GF-D8 (cell line): ENCODE measurements around the gene PLCB1.
"Not testable (repeated sequence)": the region's sequence is repeated elsewhere in the genome, so short reads cannot be mapped to it uniquely, and the experiment has no call there.

ENCODE experiments used
- DNase-seq: peaks from one replicate; lab custom pipeline; 2025; lab: John Stamatoyannopoulos, UW

Gene PLCB1

DNA sequence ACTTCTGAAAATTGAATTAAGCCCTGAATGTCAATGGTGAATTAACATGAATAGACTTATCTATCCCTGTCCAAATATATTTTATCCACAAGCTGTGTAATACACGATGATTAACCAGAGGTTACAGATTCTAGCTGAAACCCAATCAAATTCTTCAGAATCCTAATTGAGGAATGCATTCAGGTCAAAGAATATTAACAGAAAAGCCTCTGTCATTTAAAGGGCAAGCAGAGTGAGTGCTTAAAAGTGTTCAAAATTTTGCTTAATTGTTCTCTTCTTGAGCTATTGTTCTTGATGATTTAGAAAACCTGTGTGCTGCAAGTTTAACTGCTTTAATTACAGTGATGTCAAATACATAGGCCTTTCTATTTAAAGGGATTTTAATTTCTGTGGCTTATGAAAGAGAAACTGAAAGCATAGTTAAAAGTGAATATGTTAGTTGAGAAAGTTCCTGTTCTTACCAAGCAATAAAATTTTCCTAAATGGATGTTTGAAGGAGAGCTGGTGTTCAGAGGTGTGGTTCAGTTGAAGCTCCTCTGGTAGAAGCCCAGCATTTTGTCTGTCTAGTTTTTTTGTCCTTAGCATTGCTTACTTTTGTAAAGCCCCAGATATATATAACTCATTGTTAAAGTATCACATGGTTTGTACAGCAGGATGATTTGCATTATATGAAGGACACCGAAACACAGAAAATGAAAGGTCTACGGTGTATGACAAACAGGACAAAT is 470.5 kb downstream of the PLCB1 start:
- no peak for DNase-seq

DNA sequence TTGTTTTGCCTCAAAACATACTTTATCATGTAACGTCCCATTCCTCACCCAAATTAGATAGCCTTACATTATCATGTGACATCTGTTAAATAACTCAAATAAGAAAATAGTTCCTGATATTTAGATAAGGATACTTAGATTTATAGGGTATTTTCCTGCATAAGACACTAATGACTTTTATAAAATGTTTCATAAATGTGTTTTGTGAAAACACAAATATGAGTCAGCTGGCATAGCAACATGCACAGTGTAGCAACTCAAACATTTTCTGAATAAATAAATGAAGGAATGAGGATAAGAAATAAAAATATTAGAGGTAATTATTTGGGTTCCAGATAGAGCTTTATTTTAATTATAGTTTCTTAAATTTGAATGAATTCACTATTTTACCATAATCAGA is 476.4 kb downstream of the PLCB1 start:
- DNase-seq = no peak

DNA sequence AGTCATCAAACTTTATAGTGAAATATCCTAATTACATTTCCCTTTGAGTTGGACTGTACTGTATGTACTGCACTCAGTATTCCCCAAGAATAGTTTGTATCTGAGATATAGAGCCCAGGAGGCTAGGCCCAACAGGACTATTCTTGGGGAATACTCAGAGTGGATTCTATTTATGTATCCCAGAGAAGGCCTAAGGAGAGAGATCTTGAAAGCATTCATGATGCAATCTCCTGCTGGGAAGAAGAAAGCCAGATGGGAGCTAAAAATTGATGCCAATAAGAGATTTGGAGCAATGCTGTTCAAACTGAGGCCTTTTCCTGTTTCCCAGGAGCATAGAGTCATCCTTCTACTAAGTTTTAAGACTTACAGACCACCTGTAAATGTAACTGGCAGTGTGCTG is 484.7 kb downstream of the PLCB1 start:
- no peak for DNase-seq

DNA sequence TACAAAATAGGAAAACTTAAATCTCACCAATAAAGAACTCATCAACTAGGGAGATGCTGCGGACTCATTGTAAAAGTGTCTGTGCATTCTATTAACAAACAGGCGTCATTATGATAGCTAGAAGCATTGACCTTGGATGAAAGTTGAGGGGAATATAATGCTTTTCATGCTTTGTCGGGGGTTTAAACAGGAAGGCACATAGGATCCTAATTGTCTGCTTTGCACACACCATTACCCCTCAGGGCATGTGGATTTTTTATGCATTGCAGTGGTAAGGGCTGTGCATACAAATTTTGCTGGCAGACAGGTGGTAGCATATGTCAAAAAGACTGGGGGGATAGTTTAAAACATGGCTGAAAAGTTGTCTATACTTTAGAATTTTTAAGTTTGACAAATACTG is 488.9 kb downstream of the PLCB1 start:
- DNase-seq = no peak

DNA sequence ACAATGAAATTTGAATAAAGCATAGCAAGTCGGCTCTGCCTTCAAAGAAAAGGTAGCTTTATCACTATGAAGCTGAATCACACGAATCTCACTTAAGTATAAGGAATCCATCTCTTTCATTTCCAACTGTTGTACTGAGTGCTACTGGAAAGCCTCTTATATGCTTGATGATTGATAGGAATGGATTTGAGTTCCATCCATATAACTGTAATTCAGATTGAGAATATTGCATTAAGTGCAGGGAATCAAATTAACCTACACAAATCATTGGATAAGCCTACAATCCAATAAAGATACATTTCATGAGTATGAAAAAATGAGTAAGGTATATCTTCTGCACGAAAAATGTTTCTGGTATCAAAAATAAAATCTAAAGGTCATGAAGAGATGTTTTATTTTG is 492.0 kb downstream of the PLCB1 start:
- DNase-seq = no peak

DNA sequence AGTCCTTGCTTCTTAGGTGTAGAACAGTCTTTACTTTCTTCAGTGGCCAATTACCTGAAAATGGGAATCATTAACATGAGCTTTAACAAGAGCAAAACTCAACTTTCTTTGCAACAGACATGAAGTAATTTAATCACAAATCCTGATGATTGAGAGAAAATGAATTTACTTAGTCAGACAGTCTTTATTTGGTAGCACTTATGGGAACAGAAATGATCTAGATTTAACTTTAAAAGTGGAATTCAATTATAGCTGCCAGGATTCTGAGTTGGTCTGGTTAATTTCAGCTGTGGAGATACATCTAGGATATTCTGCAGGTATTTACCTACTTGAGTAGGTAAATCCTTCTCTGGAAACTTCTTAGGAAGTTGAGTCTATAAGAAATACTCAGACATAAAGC is 492.6 kb downstream of the PLCB1 start:
- no peak for DNase-seq

DNA sequence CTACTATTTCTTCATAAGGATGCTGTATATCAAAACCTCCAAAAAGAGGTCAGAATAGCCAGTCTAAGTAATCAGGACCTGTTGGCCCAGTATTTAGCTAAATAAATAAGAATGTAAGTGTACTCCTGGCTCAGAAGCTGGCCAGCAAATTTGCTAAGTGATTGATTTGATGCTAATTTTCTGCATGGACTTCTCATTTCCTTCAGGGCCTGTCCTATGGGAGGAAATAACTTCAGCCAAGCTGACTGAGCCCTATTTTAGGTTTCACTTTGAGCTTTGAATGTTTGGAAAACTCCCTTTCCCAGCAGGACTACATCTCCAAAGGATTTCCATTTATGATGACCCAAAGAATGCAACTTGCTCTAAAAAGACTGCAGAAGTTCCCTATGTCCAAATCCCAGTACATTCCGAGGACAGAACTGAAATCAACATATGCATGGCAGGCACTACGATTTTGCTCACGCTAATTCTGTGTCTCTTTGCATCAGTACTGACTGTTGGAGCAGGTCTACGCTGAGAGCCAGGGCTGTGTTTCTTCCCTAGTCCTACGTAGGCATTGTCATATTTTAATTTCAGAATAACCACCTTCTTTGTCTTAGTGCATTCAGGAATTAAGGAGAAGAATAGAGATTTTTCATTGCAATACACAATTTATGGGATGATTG is 495.4 kb downstream of the PLCB1 start:
- no peak for DNase-seq

DNA sequence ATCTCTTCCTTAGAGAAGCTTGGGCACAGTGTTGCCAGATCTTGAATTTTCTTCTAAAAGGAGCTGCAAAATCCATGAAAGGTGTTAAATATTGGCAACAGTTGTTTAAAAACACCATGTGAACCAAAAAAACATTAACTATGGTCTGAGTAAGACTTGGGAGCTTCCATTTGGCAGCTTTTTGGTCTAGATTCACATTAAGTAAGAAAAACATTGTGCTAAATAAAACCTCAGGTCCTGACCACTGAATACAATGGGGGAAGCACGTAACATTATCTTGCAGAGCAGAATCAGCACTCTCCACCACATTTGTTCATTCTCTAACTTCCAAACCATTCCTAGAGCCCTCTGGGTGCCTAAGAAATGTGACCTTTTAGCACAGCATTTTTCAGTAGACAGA is 499.2 kb downstream of the PLCB1 start:
- DNase-seq = no peak

DNA sequence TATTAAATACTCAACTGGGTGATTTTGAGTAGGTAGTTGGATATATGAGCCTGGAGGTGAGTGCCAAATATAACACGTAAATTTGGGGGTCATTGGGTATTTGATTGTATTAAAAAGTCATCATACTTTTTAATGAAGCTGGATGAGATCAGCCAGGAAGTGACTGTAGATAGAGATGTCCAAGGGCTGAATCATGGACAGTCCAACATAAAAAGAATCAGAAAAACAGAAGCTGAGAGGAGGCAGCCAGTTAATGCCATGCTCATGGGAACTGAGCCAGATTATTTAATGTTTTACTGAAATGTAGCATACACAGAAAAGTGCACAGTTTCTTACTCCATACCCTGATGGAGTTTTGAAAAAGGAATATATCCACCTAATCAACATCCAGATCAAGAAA is 501.3 kb downstream of the PLCB1 start:
- no peak for DNase-seq

DNA sequence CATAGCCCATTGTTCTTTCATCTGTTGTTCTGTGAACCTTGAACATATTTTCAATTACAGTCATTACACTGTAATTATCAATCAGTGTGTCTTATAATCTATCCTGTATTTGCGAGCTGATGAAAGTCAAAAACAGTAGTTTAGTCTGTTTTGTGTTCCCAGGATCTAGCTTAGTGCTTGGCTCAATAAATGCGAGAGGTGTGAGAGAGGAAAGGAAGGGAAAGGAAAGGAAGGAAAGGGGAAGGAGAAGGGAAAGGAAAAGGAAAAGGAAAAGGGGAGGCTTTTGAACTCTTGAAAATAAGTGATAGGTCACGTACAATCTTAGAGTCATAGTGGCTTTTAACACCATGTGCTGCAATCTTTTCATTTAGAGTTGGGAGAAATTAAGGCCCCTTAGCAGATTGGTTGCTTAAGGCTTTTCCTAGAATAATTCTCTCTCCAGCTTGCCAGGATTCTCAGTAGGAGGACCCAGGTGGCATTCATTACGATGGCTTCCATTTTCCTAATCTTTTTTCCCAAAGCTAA is 503.0 kb downstream of the PLCB1 start:
- no peak for DNase-seq

DNA sequence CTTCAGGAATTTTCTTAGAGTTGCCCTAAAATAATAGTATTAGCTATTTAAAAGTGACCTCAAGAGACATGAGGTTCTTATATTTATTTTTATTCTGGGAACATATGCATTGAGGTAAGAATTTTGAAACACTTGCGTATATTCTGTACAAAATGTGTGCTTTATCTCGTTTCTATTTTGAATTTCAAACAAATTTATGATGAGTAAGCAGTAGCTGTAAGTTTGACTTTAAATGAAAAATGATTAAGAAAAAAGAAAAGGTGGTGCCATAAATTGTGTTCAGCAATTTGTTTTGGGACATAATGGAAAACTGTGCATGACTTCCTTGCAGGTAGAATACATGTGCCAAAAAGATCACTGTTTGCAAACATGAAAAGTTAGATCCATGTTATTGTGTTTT is 503.8 kb downstream of the PLCB1 start:
- DNase-seq = no peak

DNA sequence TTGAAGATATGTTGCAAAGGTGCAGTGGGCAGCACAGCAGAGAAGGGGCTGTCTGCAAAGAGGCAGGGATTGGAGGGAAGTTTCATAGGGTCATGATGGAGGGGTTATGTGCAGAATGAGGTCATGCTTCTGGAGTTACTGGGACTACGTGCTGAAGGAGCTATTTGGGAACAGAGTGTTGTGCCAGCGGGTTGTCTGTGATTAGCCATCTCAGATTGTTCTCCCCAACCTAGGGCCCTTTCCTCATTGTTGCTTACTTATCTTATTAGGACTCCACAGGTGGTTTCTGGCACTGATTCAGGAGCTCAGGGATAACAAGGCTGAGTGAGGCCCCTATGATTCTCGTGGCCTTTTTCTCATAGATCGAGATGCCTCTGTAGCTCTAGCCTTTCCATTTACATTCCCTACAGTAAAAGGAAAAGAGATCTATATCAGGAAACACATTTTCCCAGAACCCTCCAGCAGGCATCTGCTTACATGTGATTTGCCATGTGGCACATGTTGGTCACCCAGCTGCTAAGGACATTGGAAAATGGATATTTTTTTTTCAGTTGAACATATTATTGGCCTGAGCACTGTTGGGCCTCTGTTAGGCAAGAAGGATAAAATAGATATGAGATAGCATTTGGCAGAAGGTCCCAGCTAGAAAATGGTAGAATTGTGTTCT is 507.2 kb downstream of the PLCB1 start:
- no peak for DNase-seq

DNA sequence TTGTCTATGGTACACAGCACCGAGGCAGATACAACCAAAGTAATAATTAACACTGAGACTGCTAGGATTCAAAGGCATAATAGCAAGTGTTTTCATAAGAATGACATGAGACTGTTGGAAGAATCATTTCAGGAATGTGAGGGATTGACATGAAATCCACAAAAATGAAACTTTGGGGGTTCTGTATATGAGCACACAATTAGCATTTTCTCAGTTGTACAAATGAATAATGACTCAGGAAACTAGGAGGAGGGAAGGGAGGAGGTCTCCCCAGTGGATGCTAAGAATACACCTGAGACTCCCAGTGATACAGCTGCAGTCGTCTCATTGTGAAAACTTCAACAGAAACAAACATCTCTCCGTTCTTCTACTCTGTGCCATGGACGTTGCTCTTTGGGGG is 508.4 kb downstream of the PLCB1 start:
- no peak for DNase-seq

DNA sequence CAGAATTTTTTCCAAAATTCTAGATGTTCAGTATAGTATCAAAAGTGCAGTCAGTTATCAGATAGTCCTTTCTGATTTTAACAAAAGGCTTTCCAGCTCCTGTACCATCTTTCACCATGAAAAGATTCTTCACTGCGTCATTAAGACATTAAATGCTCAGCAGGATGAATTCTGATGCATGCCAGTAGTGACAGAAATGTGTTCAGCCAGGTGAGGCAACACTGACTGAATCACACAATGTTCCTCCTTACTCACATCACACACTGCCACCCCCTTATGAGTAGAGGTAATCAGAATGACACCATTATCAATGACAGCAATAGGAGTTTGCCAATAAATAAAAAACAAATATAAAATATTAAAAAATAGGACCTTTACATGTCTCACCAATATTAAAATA is 510.2 kb downstream of the PLCB1 start:
- DNase-seq = no peak

DNA sequence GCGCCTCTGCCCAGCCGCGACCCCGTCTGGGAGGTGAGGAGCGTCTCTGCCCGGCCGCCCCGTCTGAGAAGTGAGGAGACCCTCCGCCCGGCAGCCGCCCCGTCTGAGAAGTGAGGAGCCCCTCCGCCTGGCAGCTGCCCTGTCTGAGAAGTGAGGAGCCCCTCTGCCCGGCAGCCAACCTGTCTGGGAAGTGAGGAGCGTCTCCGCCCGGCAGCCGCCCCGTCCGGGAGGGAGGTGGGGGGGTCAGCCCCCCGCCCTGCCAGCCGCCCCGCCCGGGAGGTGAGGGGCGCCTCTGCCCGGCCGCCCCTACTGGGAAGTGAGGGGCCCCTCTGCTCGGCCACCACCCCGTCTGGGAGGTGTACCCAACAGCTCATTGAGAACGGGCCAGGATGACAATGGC is 512.4 kb downstream of the PLCB1 start:
- DNase-seq = not testable (repeated sequence)

DNA sequence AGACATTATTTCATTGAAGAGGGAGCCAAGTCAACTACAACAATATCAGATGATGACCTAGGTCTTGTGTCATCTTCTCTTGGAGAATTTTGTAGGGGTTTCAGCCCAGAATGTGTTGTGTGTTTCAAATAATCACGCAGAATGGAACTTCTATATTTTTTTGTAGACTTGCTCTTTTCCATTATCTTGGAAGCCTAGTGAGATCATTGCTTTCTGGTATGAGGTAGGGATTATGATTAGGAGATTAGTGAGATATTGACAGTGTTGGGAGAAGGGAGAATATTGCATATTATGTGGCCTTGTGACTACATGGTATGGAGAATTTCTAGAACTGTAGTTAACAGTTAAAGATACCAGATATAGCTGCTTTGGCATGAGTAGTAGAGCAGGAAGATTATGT is 513.3 kb downstream of the PLCB1 start:
- no peak for DNase-seq

DNA sequence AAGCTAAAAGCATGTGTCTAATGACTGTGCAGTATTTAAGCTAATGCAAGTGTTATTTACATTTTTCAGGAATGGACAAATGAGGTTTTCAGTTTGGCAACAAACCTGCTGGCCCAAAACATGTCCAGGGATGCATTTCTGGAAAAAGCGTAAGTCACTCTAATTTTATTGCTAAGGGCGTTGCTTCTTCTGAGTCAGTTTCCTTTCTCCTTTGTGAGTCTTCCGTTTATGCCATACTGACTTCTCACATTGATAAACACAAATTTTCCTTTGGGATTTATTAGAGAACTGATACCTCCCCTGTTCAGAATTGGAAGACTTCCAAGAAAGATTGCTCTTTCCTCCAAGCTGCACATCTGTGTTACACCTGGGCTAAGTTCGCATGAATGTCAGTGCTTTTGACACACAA is 514.0 kb downstream of the PLCB1 start:
- no peak for DNase-seq

DNA sequence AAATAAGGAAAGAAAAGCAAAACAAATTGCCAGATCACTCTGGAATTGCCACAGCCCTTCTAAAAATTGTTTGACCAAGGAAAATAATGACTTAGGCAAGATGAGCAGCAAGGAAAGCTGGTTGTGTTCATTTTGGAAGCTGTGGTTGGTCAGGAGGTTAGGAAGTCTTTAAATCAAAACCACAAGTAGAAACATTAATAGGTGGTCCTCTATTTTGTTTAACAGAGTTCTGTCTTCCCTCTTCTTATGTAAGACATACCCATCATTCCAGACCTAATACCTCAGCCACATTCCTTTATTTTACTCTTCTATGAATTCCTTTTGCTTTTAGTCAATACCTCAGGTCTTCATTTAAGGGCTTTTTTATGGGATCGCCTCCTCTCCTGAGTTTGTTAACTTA is 514.6 kb downstream of the PLCB1 start:
- no peak for DNase-seq

DNA sequence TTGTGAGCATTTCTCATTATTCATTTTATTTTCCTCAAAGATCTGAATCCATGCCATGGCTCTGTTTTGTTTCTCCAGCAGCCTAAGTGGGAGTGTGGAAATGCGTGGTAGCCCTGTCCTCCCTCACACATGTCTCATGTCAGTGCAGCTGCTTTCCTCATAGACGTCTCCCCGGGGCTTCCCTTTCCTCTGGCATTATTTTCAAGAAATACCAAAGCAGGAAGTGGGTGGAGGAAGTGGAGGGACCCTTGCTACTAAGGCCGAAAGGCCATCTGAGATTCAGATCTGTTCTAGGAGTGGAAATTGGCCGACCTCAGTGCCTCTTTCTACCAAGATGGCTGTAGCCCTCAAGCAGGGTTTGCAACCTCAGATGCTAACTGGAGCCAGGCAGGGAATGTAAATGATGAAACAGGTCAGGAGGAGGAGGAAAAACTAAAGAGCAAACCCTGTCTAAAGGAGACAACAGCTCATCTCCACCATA is 515.9 kb downstream of the PLCB1 start:
- DNase-seq = peak; percentile 46

DNA sequence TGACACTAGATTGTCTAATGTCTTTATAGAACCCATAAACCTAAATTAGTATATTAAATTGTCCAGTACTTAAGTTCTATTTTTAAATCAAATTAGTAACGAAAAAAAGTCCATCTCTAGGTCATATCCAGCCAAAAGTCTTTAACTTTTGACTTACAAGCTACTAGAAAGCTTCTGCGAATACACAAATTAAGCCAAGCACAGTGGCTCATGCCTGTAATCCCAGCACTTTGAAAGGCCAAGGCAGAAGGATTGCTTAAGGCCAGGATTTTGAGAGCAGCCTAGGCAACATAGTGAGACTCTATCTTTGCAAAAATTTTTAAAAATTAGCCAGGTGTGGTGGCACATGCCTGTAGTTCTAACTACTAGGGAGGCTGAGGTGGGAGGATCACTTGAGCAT is 516.4 kb downstream of the PLCB1 start:
- no peak for DNase-seq

DNA sequence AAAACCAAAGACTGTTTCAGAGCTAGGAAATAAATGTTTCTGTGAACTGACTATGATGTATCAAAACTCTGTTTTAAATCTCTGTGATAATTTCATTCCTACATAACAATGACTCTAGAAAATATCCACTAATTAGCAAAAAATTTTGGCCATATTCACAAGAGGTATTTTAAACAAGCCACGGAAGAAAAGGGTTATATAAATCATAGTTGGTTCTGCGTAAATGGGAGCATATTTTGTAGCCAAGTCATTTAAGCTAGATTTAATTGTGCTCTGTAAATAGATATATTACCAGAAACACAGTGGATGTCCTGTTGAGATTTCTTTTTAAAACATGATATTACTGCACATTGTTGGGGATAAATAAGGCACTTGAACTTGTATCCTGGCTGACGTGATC is 520.3 kb downstream of the PLCB1 start:
- no peak for DNase-seq

DNA sequence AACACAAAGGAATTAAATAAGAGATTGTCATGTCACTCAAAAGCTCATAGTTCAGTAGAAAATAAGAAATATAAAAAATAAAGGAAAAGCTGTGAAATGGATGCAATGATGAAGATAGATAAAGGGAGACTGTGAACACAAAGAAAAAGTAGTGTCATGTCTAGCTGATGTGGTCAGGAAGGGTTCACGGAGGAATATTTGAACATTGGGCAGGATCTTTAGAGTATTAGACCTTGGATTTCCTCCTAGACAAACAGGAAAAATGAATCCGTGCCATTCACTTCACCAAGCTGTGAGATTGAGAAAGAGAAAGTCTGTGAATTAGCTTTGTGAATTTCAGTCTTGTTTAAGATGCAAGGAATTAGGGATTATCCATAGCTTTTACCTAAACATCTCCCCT is 522.4 kb downstream of the PLCB1 start:
- DNase-seq = no peak

DNA sequence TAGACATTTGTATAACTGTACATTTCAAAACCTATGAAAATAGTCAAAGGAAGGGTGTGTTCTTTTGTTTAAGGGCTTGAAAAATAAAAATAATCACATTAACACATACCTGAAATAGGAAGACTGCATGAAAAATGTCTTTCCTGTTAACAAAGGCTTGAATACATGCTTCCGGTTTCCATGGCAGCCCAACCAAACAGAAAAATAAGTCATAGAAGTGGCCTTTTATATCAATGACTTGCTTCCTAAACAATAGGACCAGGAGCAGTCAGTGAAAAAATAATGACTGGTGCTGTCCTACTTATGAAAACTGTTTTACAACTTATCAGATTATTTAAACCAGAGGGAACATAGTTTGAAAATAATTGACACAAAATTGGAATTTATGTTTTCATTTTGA is 524.3 kb downstream of the PLCB1 start:
- no peak for DNase-seq
